ENCODE measurements around the gene PPM1D.
"Not testable (repeated sequence)": the region's sequence is repeated elsewhere in the genome, so short reads cannot be mapped to it uniquely, and the experiment has no call there.

The PPM1D gene

DNA sequence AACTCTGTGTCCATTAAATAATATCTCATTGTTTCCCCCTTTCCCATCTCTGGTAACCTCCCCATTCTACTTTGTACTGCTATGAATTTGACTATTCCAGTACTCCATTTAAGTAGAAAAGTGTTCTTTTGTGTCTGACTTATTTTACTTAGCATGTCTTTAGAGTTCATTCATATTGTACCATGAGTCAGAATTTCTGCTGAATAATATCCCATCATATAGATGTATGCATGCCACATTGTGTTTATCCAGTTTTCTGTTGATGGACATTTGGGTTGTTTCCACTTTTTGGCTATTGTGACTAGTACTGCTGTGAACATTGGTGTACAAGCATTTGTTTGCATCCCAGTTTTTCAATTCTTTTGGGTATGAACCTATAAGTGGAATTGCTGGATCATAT, 6.0 kb downstream of the PPM1D start:
- TF ChIP-seq, protein P1, sequence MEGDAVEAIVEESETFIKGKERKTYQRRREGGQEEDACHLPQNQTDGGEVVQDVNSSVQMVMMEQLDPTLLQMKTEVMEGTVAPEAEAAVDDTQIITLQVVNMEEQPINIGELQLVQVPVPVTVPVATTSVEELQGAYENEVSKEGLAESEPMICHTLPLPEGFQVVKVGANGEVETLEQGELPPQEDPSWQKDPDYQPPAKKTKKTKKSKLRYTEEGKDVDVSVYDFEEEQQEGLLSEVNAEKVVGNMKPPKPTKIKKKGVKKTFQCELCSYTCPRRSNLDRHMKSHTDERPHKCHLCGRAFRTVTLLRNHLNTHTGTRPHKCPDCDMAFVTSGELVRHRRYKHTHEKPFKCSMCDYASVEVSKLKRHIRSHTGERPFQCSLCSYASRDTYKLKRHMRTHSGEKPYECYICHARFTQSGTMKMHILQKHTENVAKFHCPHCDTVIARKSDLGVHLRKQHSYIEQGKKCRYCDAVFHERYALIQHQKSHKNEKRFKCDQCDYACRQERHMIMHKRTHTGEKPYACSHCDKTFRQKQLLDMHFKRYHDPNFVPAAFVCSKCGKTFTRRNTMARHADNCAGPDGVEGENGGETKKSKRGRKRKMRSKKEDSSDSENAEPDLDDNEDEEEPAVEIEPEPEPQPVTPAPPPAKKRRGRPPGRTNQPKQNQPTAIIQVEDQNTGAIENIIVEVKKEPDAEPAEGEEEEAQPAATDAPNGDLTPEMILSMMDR (IDR thresholded peaks at IDR 0.05; ENCODE audit: low read depth, low read length) = no peak
- H3K4me3 ChIP-seq (ENCODE audit: low read depth, low read length) = no peak overlapping the region
- in situ Hi-C loops (cut with HindIII; ENCODE audit: low sequenced_read_pairs) = no loop called here
- no peak for DNase-seq (ENCODE audit: low read depth, low spot score)

DNA sequence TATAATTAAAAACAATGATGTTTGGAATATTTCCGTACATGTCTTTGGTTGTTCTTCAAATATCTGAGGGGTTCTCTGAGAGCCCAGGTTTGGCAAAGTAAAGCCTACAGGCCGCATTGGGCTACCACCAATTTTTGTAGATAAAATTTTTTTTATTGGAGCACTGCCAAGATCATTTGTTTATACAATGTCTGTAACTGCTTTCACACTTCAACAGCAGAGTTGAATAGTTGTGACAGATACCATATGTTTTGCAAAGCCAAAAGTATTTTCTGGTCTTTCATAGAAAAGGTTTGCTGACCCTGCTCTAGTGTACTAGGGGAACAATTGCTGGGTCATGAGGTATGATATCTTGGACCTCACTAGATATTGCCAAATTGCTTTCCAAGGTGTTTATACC, 10.5 kb downstream of the PPM1D start:
- no peak for DNase-seq (ENCODE audit: low read depth, low spot score)
- in situ Hi-C loops (cut with HindIII; ENCODE audit: low sequenced_read_pairs) = no loop called here
- TF ChIP-seq, protein P1 (IDR thresholded peaks at IDR 0.05; ENCODE audit: low read depth, low read length) = no peak
- H3K4me3 ChIP-seq (ENCODE audit: low read depth, low read length) = no peak overlapping the region

DNA sequence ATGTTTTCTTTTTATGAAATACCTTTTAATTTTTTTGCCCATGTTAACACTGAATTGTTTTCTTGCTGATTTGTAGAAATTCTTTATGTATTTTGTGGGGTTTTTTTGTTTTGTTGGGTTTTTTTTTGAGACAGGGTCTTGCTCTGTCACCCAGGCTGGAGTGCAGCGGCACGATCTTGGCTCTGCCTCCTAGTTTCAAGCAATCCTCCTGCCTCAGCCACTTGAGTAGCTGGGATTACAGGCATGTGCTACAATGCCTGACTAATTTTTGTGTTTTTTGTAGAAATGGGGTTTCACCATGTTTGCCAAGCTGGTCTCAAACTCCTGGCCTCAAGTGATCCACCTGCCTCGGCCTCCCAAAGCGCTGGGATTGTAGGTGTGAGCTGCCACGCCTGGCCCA, 11.3 kb downstream of the PPM1D start:
- H3K4me3 ChIP-seq (ENCODE audit: low read depth, low read length); in situ Hi-C loops (cut with HindIII; ENCODE audit: low sequenced_read_pairs); DNase-seq (ENCODE audit: low read depth, low spot score): not testable (repeated sequence)

DNA sequence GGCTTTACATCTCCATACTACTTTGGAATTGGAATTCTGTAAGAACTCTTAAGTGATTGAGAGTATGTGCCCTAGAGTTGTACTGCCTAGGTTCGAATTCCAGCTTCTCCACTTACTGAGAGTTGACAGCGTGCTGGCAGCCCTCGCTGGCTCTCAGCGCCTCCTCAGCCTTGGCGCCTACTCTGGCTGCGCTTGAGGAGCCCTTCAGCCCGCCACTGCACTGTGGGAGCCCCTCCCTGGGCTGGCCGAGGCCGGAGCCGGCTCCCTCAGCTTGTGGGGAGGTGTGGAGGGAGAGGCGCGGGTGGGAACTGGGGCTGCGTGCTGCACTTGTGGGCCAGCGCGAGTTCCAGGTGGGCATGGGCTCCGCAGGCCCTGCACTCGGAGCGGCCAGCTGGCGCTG, 13.3 kb downstream of the PPM1D start:
- no peak overlapping the region for H3K4me3 ChIP-seq (ENCODE audit: low read depth, low read length)
- no peak for DNase-seq (ENCODE audit: low read depth, low spot score)
- TF ChIP-seq, protein P1 (IDR thresholded peaks at IDR 0.05; ENCODE audit: low read depth, low read length) = no peak
- in situ Hi-C loops (cut with HindIII; ENCODE audit: low sequenced_read_pairs) = no loop called here

DNA sequence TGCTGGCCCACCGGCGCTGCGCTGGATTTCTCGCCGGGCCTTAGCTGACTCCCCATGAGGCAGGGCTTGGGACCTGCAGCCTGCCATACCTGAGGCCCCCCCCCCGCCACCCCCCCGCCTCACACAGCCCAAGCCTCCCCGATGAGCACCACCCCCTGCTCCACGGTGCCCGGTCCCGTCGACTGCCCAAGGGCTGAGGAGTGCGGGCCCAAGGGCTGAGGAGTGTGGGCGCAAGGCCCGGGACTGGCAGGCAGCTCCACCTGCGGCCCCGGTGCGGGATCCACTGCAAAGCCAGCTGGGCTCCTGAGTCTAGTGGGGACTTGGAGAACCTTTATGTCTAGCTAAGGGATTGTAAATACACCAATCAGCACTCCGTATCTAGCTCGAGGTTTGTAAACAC, 13.8 kb downstream of the PPM1D start:
- DNase-seq (ENCODE audit: low read depth, low spot score); in situ Hi-C loops (cut with HindIII; ENCODE audit: low sequenced_read_pairs); H3K4me3 ChIP-seq (ENCODE audit: low read depth, low read length): not testable (repeated sequence)

DNA sequence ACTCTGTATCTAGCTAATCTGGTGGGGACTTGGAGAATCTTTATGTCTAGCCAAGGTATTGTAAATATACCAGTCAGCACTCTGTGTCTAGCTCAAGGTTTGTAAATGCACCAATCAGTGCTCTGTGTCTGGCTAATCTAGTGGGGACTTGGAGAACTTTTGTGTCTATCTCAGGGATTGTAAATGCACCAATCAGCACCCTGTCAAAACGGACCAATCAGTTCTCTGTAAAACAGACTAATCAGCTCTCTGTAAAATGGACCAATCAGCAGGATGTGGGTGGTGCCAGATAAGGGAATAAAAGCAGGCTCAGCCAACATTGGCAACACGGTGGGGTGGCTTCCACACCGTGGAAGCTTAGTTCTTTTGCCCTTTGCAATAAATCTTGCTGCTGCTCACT, 14.3 kb downstream of the PPM1D start:
- H3K4me3 ChIP-seq (ENCODE audit: low read depth, low read length); in situ Hi-C loops (cut with HindIII; ENCODE audit: low sequenced_read_pairs); DNase-seq (ENCODE audit: low read depth, low spot score): not testable (repeated sequence)

DNA sequence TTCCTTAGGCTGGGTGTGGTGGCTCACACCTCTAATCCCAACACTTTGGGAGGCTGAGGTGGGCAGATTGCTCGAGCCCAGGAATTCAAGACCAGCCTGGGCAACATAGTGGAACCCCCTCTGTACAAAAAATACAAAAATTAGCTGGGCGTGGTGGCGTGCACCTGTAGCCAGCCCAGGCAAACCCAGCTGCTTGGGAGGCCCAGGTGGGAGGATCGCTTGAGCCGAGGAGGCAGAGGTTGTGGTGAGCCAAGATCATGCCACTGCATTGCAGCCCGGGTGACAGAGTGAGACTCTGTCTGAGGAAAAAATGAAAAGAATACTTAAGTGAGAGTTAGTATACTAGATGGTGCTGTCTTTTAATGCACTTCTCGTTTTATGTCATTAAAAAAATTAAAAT, 15.1 kb downstream of the PPM1D start:
- in situ Hi-C loops (cut with HindIII; ENCODE audit: low sequenced_read_pairs) = no loop called here
- no peak overlapping the region for H3K4me3 ChIP-seq (ENCODE audit: low read depth, low read length)
- no peak for DNase-seq (ENCODE audit: low read depth, low spot score)
- TF ChIP-seq, protein P1 (IDR thresholded peaks at IDR 0.05; ENCODE audit: low read depth, low read length) = no peak

DNA sequence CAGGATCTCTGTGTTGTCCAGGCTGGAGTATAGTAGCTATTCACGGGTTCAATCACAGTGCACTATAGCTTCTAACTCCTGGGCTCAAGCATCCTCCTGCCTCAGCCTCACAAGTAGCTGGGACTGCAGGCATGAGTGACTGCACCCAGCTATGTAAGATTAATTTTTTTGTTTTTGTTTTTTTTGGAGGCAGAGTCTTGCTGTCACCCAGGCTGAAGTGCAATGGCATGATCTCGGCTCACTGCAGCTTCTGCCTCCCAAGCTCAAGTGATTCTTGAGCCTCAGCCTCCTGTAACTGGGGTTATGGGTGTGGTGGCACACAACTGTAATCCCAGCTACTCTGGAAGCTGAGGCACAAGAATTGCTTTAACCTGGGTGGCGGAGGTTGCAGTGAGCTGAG, 15.8 kb downstream of the PPM1D start:
- TF ChIP-seq, protein P1 (IDR thresholded peaks at IDR 0.05; ENCODE audit: low read depth, low read length) = no peak
- H3K4me3 ChIP-seq (ENCODE audit: low read depth, low read length) = no peak overlapping the region
- no peak for DNase-seq (ENCODE audit: low read depth, low spot score)
- in situ Hi-C loops (cut with HindIII; ENCODE audit: low sequenced_read_pairs) = no loop called here

All from astrocyte of the spinal cord (primary cell).